Heart left ventricle (tissue), 16 donors: ENCODE measurements around the gene FLII. TPM values are rescaled to one million over a fixed set of nuclear protein-coding genes. Genes with fewer than 3 reads are reported as not detected.

Experiments
- ATAC-seq, 4 donors: fragments of 200-7000 bp; cut with Tn5 transposase; one replicate each; pipeline ENCODE4 v1.9.1; 2020 to 2022; ENCODE audit warnings: moderate library complexity in 4 of 4, mild to moderate bottlenecking in 3 of 4, moderate number of reproducible peaks in 1 of 4
- DNase-seq, 5 donors: peaks; one replicate each; pipeline ENCODE4 v3.0.0-alpha.2; 2020
- H3K27ac ChIP-seq, 12 donors: fragments of 200-600 bp; sonication (generic) in 4 of 12; one replicate each; pipeline versions ENCODE4 v1.5.0 to v1.8.0; 2016 to 2022; ENCODE audit warnings: mild to moderate bottlenecking in 2 of 12
- H3K27me3 ChIP-seq, 9 donors: fragments of 200-600 bp; sonication (generic) in 2 of 9; one replicate each; pipeline versions ENCODE4 v1.5.1 to v1.8.0; 2016 to 2022; ENCODE audit warnings: mild to moderate bottlenecking in 3 of 9
- H3K36me3 ChIP-seq, 9 donors: fragments of 200-600 bp; sonication (generic) in 2 of 9; one replicate each; pipeline versions ENCODE4 v1.5.0 to v1.8.0; 2018 to 2022; ENCODE audit warnings: mild to moderate bottlenecking in 2 of 9
- H3K4me1 ChIP-seq, 12 donors: fragments of 200-600 bp; sonication (generic) in 4 of 12; one replicate each; pipeline versions ENCODE4 v1.5.0 to v1.8.0; 2016 to 2022; ENCODE audit warnings: mild to moderate bottlenecking in 3 of 12
- H3K4me3 ChIP-seq, 12 donors: fragments of 200-600 bp; sonication (generic) in 4 of 12; one replicate each; pipeline versions ENCODE4 v1.5.0 to v1.8.0; 2017 to 2022; ENCODE audit warnings: mild to moderate bottlenecking in 9 of 12, moderate library complexity in 4 of 12
- H3K9me3 ChIP-seq, 12 donors: fragments of 200-600 bp; sonication (generic) in 4 of 12; one replicate each; pipeline versions ENCODE4 v1.5.0 to v1.8.0; 2016 to 2022; ENCODE audit warnings: mild to moderate bottlenecking in 1 of 12
- POLR2A ChIP-seq, 2 donors: fragments of 450-650 bp; IDR thresholded peaks; one replicate each; pipeline ENCODE4 v1.6.1; 2017; ENCODE audit warnings: antibody characterized with exemption in 2 of 2, mild to moderate bottlenecking in 2 of 2, moderate library complexity in 2 of 2
- WGBS, 4 donors: extraction: QIAGEN DNeasy Blood & Tissue Kit in 2 of 4; methylation state at CpG; one replicate each; pipeline versions ENCODE4 v1.1.5 to v1.1.7; 2013 to 2018; 5-methylcytosine and 5-hydroxymethylcytosine counted together
- intact Hi-C, 10 donors: fragments of 100-400 bp; cut with DNase I; formaldehyde crosslinking; loops; one replicate each; pipeline versions ENCODE4 v1.11.1 to v1.14.2; 2022
- polyA plus RNA-seq, 2 donors: library from polyadenylated mRNA; stranded (reverse); fragments of 200-250 nt; gene quantifications; one replicate each; pipeline ENCODE4 v1.2.3, GENCODE V29; 2013
- total RNA-seq, 9 donors: library from RNA; depleted of rRNA in 2 of 9; stranded (reverse); fragments of >200 nt in 2 of 9; fragmentation: NEBNext Ultra II Directional in 3 of 9; extraction: Animal tissue kit (Norgen Biotek cat#: 25700) in 3 of 9; gene quantifications; one replicate each; pipeline versions ENCODE4 v1.1.0 to v1.2.4, GENCODE V29; 2016 to 2023
- TF ChIP-seq, protein P1 (sequence below), 12 donors: fragments of 200-600 bp; sonication (generic) in 4 of 12; IDR thresholded peaks; one replicate each; pipeline versions ENCODE4 v1.5.0 to v1.8.0; 2018 to 2022; ENCODE audit warnings: antibody characterized with exemption in 12 of 12, mild to moderate bottlenecking in 5 of 12
- donor health status: ischemic (EF 13 %, LVEDD 7.1; RV severe dilation, severe dysfunction).
- donor health status: healthy with polysubstance abuse.
- donor health status: DM: no; HTN: yes; CAD: no.
- donor health status: DM: no; HTN: no; CAD: no.
- donor health status: ischemic (EF 25% LVEDD 6.9; RV normal size, moderate dysfunction).
- donor health status: ischemic (EF 25% LVEDD 5.7; RV mildly dilated, moderate dysfunction).
- donor health status: healthy.
- donor health status: DM: yes; HTN: yes; CAD: no.
- donor health status: ischemic (EF 35%, LVEDD 5.7; RV mildly dilated, moderate dysfunction).
- donor health status: nonischemic (EF 11% LVEDD 7.7; RV severe dilation, severe dysfunction).
- donor health status: DM: yes; HTN: yes; CAD: no.
- donor health status: PGD.
- donor health status: ischemic (EF 29% LVEDD 5.4; RV normal size, mild dysfunction).
- donor health status: nonischemic (EF 23%, LVEDD 6.1; RV moderate dilation, normal function).

Gene FLII
- total and polyA plus RNA-seq, 11 donors: 218 to 535 (median 321) TPM

DNA sequence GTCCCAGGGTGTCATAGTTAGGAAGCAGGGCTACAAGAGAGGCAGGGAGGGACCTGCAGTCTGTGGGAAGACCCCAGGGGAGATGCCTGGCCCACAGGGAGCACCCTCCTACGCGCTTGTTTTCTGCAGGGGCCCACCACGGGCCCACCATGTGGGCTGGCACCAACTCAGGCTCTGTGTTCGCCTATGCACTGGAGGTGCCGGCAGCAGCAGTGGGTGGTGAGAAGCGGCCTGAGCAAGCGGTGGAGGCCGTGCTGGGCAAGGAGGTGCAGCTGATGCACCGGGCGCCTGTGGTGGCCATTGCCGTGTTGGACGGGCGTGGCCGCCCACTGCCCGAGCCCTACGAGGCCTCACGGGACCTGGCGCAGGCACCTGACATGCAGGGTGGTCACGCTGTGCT, 18.1 kb downstream of the FLII start:
- no peak for ATAC-seq

DNA sequence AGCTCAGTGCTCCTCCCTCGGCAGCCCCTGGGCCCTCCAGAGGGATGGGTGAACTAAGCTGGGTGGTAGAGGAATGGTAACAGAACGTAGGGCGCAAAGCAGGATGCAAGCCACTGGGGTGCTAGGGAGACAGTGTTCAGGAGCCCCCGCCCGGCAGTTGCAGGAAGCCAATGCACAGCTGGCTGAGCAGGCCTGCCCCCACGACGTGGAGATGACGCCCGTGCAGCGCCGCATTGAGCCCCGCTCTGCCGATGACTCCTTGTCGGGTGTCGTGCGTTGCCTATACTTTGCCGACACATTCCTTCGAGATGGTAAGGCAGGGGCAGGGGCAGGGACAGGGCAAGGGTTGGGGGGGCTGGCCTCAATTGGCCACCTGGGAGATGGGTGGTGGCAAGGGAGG, 20.2 kb downstream of the FLII start:
- Histone ChIP-seq H3K27me3 (no peaks in the 10 kb centered on the region), H3K36me3 (peaks cover 0 to 75% (median 49%) of the 10 kb centered on the region in 9 donors), H3K4me1 (peaks cover 0 to 8% (median 0%) of the 10 kb centered on the region in 12 donors), H3K4me3 (no peak overlapping the region), H3K9me3 (no peaks in the 10 kb centered on the region), H3K27ac (no peak overlapping the region)
- 89 to 93% (median 92%) methylated on average over 18 of the region's 18 CpGs for WGBS, 4 donors
- intact Hi-C loops: no loop called here
- no peak for DNase-seq
- TF ChIP-seq POLR2A (IDR thresholded peaks at IDR 0.05): no peak
- TF ChIP-seq, protein P1, sequence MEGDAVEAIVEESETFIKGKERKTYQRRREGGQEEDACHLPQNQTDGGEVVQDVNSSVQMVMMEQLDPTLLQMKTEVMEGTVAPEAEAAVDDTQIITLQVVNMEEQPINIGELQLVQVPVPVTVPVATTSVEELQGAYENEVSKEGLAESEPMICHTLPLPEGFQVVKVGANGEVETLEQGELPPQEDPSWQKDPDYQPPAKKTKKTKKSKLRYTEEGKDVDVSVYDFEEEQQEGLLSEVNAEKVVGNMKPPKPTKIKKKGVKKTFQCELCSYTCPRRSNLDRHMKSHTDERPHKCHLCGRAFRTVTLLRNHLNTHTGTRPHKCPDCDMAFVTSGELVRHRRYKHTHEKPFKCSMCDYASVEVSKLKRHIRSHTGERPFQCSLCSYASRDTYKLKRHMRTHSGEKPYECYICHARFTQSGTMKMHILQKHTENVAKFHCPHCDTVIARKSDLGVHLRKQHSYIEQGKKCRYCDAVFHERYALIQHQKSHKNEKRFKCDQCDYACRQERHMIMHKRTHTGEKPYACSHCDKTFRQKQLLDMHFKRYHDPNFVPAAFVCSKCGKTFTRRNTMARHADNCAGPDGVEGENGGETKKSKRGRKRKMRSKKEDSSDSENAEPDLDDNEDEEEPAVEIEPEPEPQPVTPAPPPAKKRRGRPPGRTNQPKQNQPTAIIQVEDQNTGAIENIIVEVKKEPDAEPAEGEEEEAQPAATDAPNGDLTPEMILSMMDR (IDR thresholded peaks at IDR 0.05): no peak
- ATAC-seq: no peak

More for the DNA sequence above, 18.1 kb downstream of the FLII start:
- H3K27ac ChIP-seq: no peak overlapping the region
- H3K4me1 ChIP-seq: peaks cover 0 to 8% (median 0%) of the 10 kb centered on the region in 12 donors
- TF ChIP-seq, protein P1 (IDR thresholded peaks at IDR 0.05): no peak
- TF ChIP-seq POLR2A (IDR thresholded peaks at IDR 0.05): no peak
- intact Hi-C loops: no loop called here
- H3K36me3 ChIP-seq: peaks cover 0 to 74% (median 59%) of the 10 kb centered on the region in 9 donors
- WGBS, 4 donors: 95 to 96% (median 95%) methylated on average over 13 to 19 of the region's 19 CpGs
- no peak overlapping the region for H3K4me3 ChIP-seq
- no peaks in the 10 kb centered on the region for H3K9me3 ChIP-seq
- no peak for DNase-seq
- H3K27me3 ChIP-seq: no peaks in the 10 kb centered on the region

DNA sequence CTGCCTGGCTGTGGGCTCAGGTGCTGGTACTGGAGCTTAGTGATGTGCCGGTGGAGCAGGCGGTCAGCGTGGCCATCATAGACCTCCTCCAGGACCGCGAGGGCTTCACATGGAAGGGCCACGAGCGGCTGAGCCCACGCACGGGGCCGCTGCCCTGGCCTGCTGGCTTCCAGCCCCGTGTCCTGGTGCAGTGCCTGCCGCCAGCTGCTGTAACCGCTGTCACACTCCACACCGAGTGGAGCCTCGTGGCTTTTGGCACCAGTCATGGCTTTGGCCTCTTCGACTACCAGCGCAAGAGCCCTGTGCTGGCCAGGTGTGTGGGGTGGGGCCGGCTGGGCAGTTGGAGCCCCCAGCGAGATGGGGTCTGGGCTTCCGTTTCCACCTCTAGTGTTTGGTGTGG, 21.1 kb downstream of the FLII start:
- intact Hi-C loops: no loop called here
- ATAC-seq (no peak), DNase-seq (no peak)
- Histone ChIP-seq H3K36me3 (peaks cover 0 to 76% (median 42%) of the 10 kb centered on the region in 9 donors), H3K27me3 (no peaks in the 10 kb centered on the region), H3K4me1 (peaks cover 0 to 8% (median 0%) of the 10 kb centered on the region in 12 donors), H3K4me3 (no peak overlapping the region), H3K27ac (no peak overlapping the region), H3K9me3 (no peaks in the 10 kb centered on the region)
- 81 to 94% (median 92%) methylated on average over 17 to 20 of the region's 20 CpGs for WGBS, 4 donors
- TF ChIP-seq POLR2A (IDR thresholded peaks at IDR 0.05): no peak
- TF ChIP-seq, protein P1 (IDR thresholded peaks at IDR 0.05): no peak

DNA sequence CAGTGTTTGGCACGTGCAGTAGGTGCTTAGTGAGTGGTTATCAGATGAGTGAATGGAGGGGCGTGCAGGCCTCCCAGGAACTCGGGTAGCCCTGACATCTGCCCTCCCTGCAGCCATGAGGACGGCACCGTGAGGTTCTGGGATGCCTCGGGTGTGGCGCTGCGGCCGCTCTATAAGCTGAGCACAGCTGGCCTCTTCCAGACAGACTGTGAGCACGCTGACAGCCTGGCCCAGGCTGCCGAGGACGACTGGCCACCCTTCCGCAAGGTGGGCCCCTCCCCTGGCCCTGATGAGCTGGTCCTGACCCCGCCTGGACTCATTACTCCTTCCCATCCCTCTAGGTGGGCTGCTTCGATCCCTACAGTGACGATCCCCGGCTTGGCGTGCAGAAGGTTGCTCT, 22.0 kb downstream of the FLII start:
- intact Hi-C loops: no loop called here
- WGBS, 4 donors: 89 to 93% (median 90%) methylated on average over 15 to 18 of the region's 18 CpGs
- ATAC-seq: no peak

More for the DNA sequence above, 22.0 kb downstream of the FLII start:
- Histone ChIP-seq H3K9me3 (no peaks in the 10 kb centered on the region), H3K27ac (no peak overlapping the region), H3K36me3 (peaks cover 0 to 73% (median 32%) of the 10 kb centered on the region in 9 donors), H3K4me1 (peaks cover 0 to 8% (median 0%) of the 10 kb centered on the region in 12 donors), H3K4me3 (no peak overlapping the region), H3K27me3 (no peaks in the 10 kb centered on the region)
- no peak for DNase-seq
- TF ChIP-seq, protein P1 (IDR thresholded peaks at IDR 0.05): no peak
- no peak for TF ChIP-seq POLR2A (IDR thresholded peaks at IDR 0.05)
